MCF 10A (cell line): ENCODE data around the gene CCDC141. TPM values are rescaled to one million over a fixed set of nuclear protein-coding genes. Genes with fewer than 3 reads are reported as not detected.

Source experiments
- BruUV-seq: library from RNA; stranded (reverse); fragments of 400-500 nt; replicated peaks from 2 replicates; lab custom pipeline; 2021; lab: Mats Ljungman, UMichigan
- CTCF ChIA-PET: fragments of 300-600 bp; sonication (Branson Sonifier 250); formaldehyde crosslinking; extraction: SDS; loops from one replicate; lab custom pipeline; 2021; ENCODE audit warnings: antibody characterized with exemption, inconsistent platforms; lab: Yijun Ruan, JAX
- POLR2A ChIA-PET: fragments of 300-600, 350-650 bp; sonication (Branson Sonifier 250); formaldehyde crosslinking; extraction: SDS; loops from one replicate; lab custom pipeline; 2020; ENCODE audit warnings: antibody characterized with exemption, inconsistent platforms; lab: Yijun Ruan, JAX
- DNase-seq: peaks from one replicate; pipeline ENCODE4 v3.0.0-alpha.2; 2018; ENCODE audit not compliant: unreplicated experiment
- H3K27ac Mint-ChIP-seq: one replicate; pipeline ENCODE4 v1.8.0; 2022; ENCODE audit warnings: mild to moderate bottlenecking, low read depth, mixed read lengths; ENCODE audit not compliant: unreplicated experiment
- H3K27me3 Mint-ChIP-seq: one replicate; pipeline ENCODE4 v1.8.0; 2022; ENCODE audit warnings: mixed read lengths; ENCODE audit not compliant: insufficient read depth, unreplicated experiment
- H3K36me3 Mint-ChIP-seq: one replicate; pipeline ENCODE4 v1.8.0; 2022; ENCODE audit warnings: mild to moderate bottlenecking, moderate library complexity, mixed read lengths; ENCODE audit not compliant: insufficient read depth, unreplicated experiment
- H3K4me1 Mint-ChIP-seq: one replicate; pipeline ENCODE4 v1.8.0; 2022; ENCODE audit warnings: mixed read lengths; ENCODE audit not compliant: insufficient read depth, unreplicated experiment
- H3K4me3 Mint-ChIP-seq: one replicate; pipeline ENCODE4 v1.8.0; 2022; ENCODE audit warnings: mild to moderate bottlenecking, moderate library complexity, mixed read lengths; ENCODE audit not compliant: unreplicated experiment
- H3K9me3 Mint-ChIP-seq: one replicate; pipeline ENCODE4 v1.8.0; 2022; ENCODE audit warnings: mixed read lengths; ENCODE audit not compliant: unreplicated experiment
- intact Hi-C: fragments of 100-400 bp; cut with micrococcal nuclease; formaldehyde crosslinking; loops from 2 replicates; pipeline ENCODE4 v1.14.1; 2022
- total RNA-seq: library from RNA; stranded (reverse); gene quantifications from 2 replicates; pipeline ENCODE4 v1.2.3, GENCODE V29; 2022
- TF ChIP-seq, protein P1 (sequence below): fragments of 200-600 bp; IDR thresholded peaks from one replicate; pipeline ENCODE4 v1.8.0; 2022; ENCODE audit warnings: antibody characterized with exemption, mild to moderate bottlenecking; ENCODE audit not compliant: unreplicated experiment

The CCDC141 gene
- total RNA-seq, 1 experiment from 2014 or later = not detected

DNA sequence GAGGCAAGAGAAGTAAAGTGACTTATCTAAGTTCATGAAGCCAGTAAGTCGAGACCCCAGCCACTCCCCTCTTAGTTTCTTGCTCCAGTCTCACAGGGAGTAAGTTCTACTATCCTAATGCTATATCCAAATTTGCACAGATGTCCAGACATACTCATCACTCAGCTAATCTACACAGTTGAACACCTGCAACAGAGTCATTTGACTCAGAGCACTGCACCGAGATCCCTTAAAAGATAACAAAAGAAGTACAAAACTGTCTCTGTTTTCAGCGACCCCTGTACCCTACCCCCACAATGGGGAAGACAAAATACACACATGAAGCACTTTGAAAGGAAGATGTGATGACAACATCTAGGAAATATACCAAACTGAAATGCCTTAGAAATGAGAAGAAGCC lies 22.6 kb upstream of the CCDC141 start:
- TF ChIP-seq, protein P1, sequence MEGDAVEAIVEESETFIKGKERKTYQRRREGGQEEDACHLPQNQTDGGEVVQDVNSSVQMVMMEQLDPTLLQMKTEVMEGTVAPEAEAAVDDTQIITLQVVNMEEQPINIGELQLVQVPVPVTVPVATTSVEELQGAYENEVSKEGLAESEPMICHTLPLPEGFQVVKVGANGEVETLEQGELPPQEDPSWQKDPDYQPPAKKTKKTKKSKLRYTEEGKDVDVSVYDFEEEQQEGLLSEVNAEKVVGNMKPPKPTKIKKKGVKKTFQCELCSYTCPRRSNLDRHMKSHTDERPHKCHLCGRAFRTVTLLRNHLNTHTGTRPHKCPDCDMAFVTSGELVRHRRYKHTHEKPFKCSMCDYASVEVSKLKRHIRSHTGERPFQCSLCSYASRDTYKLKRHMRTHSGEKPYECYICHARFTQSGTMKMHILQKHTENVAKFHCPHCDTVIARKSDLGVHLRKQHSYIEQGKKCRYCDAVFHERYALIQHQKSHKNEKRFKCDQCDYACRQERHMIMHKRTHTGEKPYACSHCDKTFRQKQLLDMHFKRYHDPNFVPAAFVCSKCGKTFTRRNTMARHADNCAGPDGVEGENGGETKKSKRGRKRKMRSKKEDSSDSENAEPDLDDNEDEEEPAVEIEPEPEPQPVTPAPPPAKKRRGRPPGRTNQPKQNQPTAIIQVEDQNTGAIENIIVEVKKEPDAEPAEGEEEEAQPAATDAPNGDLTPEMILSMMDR = no peak
- no peaks in the 10 kb centered on the region for H3K27me3 Mint-ChIP-seq
- no peak overlapping the region for H3K27ac Mint-ChIP-seq
- ChIA-PET CTCF (no interaction called here), POLR2A (interaction anchor here (0.6 kb wide), 1 partner anchor 39 kb away, joined by 3 read pairs; no protein-coding TSS in a partner anchor)
- H3K9me3 Mint-ChIP-seq = peaks cover 7% of the 10 kb centered on the region
- no peak for DNase-seq
- H3K4me1 Mint-ChIP-seq = no peaks in the 10 kb centered on the region
- intact Hi-C loops = no loop called here
- no peaks in the 10 kb centered on the region for H3K36me3 Mint-ChIP-seq
- no TSS peak for BruUV-seq
- H3K4me3 Mint-ChIP-seq = no peak overlapping the region

DNA sequence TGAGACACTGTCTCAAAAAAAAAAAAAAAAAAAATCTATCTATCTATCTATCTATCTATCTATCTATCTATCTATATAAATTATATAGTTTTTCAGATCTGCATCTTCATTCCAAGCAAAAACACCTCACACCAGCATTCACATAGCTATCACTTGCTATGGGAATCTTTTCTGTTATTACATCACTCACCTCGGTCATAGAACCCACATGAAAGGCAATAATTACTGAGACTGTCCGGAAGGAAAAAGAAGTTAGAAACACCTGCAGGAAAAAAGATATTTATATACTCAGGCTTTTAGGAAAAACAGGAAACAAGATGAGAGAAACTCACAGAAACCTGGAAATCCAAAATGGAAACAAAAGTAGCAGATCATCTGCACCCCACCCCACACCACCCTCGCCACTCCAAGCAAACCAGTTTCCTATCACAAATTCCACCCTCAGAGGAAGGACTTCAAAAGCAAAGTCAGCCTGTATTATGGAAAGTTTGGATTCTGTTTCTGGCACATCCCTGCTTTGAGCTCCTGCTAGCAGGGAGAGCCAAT lies 21.9 kb upstream of the CCDC141 start:
- ChIA-PET CTCF (interaction anchor here (0.6 kb wide), 1 partner anchor 442 kb away, joined by 9 read pairs; no protein-coding TSS in a partner anchor), POLR2A (interaction anchor here (0.6 kb wide), 1 partner anchor 38 kb away, joined by 3 read pairs; no protein-coding TSS in a partner anchor)
- Mint-ChIP-seq H3K36me3 (no peaks in the 10 kb centered on the region), H3K4me1 (no peaks in the 10 kb centered on the region), H3K4me3 (no peak overlapping the region), H3K27me3 (no peaks in the 10 kb centered on the region), H3K9me3 (peaks cover 2% of the 10 kb centered on the region), H3K27ac (no peak overlapping the region)
- BruUV-seq = no TSS peak
- TF ChIP-seq, protein P1 = no peak
- intact Hi-C loops = no loop called here
- DNase-seq = no peak

DNA sequence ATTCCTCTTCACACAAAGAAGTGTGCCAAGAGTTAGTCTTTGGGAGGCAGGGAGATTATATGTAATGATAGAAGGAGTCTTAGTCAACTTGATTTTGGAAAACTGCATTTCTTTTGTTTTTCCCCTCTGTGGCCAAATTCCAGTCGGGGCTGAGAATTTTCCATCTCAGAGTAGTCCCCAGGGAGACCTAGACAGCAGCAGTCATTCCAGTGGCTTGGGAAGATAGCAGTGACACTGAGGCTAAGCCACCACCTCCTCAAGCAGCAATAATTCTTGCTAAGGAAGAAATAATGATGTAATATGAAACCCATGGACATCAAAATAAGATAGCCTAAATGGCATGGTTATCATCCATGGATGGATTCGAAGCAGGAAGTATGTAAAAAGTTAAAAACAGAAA lies 21.0 kb upstream of the CCDC141 start:
- H3K4me1 Mint-ChIP-seq = no peaks in the 10 kb centered on the region
- no peak overlapping the region for H3K4me3 Mint-ChIP-seq
- H3K27ac Mint-ChIP-seq = no peak overlapping the region
- H3K36me3 Mint-ChIP-seq = no peaks in the 10 kb centered on the region
- intact Hi-C loops = no loop called here
- CTCF ChIA-PET = no interaction called here
- H3K27me3 Mint-ChIP-seq = no peaks in the 10 kb centered on the region
- H3K9me3 Mint-ChIP-seq = no peaks in the 10 kb centered on the region
- POLR2A ChIA-PET = no interaction called here
- TF ChIP-seq, protein P1 = no peak
- no TSS peak for BruUV-seq
- no peak for DNase-seq

DNA sequence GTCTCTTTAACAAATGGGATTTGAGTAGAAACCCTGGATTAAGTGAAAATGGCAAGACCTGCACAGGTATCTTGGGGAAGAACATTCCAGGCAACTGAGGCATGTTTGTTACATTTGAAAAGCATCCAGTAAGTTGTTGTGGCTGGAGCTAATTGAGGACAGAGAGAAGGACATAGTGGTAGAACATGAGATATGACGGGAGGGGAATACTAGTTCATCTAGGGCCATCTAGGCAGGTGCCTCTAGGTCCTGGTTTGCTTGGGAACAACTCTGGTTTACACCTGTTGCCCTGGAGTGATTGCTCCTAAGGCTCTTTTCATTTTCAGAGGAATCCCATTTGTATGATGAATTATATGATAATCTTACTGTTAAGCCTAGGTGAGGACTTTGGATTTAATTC lies 19.7 kb upstream of the CCDC141 start:
- no peaks in the 10 kb centered on the region for H3K27me3 Mint-ChIP-seq
- TF ChIP-seq, protein P1 = no peak
- H3K4me3 Mint-ChIP-seq = no peak overlapping the region
- no TSS peak for BruUV-seq
- no peaks in the 10 kb centered on the region for H3K9me3 Mint-ChIP-seq
- CTCF ChIA-PET = interaction anchor here (0.6 kb wide), 1 partner anchor 1016 kb away, joined by 4 read pairs; no protein-coding TSS in a partner anchor
- H3K36me3 Mint-ChIP-seq = no peaks in the 10 kb centered on the region
- intact Hi-C loops = no loop called here
- H3K27ac Mint-ChIP-seq = no peak overlapping the region
- no peaks in the 10 kb centered on the region for H3K4me1 Mint-ChIP-seq
- POLR2A ChIA-PET = no interaction called here
- no peak for DNase-seq
